HL-60 (cell line): ENCODE measurements around the gene GM2A.

Experiments
- DNase-seq, 2 experiments: peaks; one replicate each; pipeline ENCODE4 v3.0.0-alpha.2; 2010 to 2020; ENCODE audit warnings: low read depth in 1 of 2, low spot score in 1 of 2
- H3K27ac ChIP-seq: fragments of 250-450 bp; sonication (Bioruptor Pico); replicated peaks from 2 replicates; pipeline ENCODE4 v1.5.1; 2020; ENCODE audit warnings: mild to moderate bottlenecking, moderate library complexity
- H3K27me3 ChIP-seq: fragments of 250-450 bp; sonication (Bioruptor Pico); 2 replicates; pipeline ENCODE4 v1.5.1; 2021; ENCODE audit warnings: mild to moderate bottlenecking, moderate library complexity; ENCODE audit not compliant: insufficient read depth, poor library complexity, severe bottlenecking
- H3K4me3 ChIP-seq: replicated peaks from 2 replicates; pipeline ENCODE4 v1.5.1; 2011; ENCODE audit warnings: mild to moderate bottlenecking, control low read depth, low read length; ENCODE audit not compliant: insufficient read depth
- CTCF ChIP-seq: IDR thresholded peaks from one replicate; pipeline ENCODE4 v1.5.1; 2011; ENCODE audit warnings: low read length, control low read depth, inconsistent platforms; ENCODE audit not compliant: insufficient read depth
- GABPA ChIP-seq: IDR thresholded peaks from 2 replicates; pipeline ENCODE4 v1.6.1; 2012; ENCODE audit warnings: low read depth
- POLR2AphosphoS5 ChIP-seq: IDR thresholded peaks from 2 replicates; pipeline ENCODE4 v1.6.1; 2012; ENCODE audit warnings: low read depth
- REST ChIP-seq: IDR thresholded peaks from 2 replicates; pipeline ENCODE4 v1.6.1; 2012; ENCODE audit warnings: low read depth; ENCODE audit not compliant: insufficient replicate concordance
- SPI1 ChIP-seq: IDR thresholded peaks from 2 replicates; pipeline ENCODE4 v1.6.1; 2012; ENCODE audit warnings: low read depth, mild to moderate bottlenecking, borderline replicate concordance

The GM2A gene

GRCh38 chr5:151278845-151279244 lies 25.9 kb downstream of the GM2A start:
- H3K27ac ChIP-seq, result no peak overlapping the region
- no peak overlapping the region for H3K4me3 ChIP-seq
- H3K27me3 ChIP-seq, result no peaks in the 10 kb centered on the region
- TF ChIP-seq REST (no peak), SPI1 (no peak), GABPA (no peak), CTCF (no peak), POLR2AphosphoS5 (no peak)
- no peak for DNase-seq

GRCh38 chr5:151280443-151280842 lies 27.5 kb downstream of the GM2A start:
- DNase-seq, result no peak
- Histone ChIP-seq H3K27me3 (no peaks in the 10 kb centered on the region), H3K27ac (no peak overlapping the region), H3K4me3 (no peak overlapping the region)
- TF ChIP-seq REST, result no peak
- no peak for TF ChIP-seq POLR2AphosphoS5
- no peak for TF ChIP-seq GABPA
- no peak for TF ChIP-seq CTCF
- no peak for TF ChIP-seq SPI1

GRCh38 chr5:151281001-151281639 lies 28.1 kb downstream of the GM2A start:
- no peak overlapping the region for H3K4me3 ChIP-seq
- no peak for DNase-seq
- no peak for TF ChIP-seq CTCF
- TF ChIP-seq POLR2AphosphoS5, result no peak
- no peak for TF ChIP-seq SPI1
- no peak for TF ChIP-seq GABPA
- no peak for TF ChIP-seq REST
- no peak overlapping the region for H3K27ac ChIP-seq
- no peaks in the 10 kb centered on the region for H3K27me3 ChIP-seq
